BJ (cell line): ENCODE data around the gene ATCAY. TPM values are rescaled to one million over a fixed set of nuclear protein-coding genes. Genes with fewer than 3 reads are reported as not detected.

Source experiments
- CTCF ChIA-PET: fragments of 350-600 bp; formaldehyde crosslinking; extraction: SDS; loops from one replicate; lab custom pipeline; 2021; ENCODE audit warnings: antibody characterized with exemption, inconsistent platforms; lab: Yijun Ruan, JAX
- POLR2A ChIA-PET: fragments of 300-600 bp; sonication (Branson Sonifier 250); formaldehyde crosslinking; extraction: SDS; loops from one replicate; lab custom pipeline; 2021; ENCODE audit warnings: antibody characterized with exemption; lab: Charles Lee
- DNase-seq: peaks from one replicate; pipeline ENCODE4 v3.0.0-alpha.2; 2011; ENCODE audit warnings: low read depth
- H3K27me3 ChIP-seq: 2 replicates; pipeline ENCODE4 v1.6.0; 2011; ENCODE audit warnings: low read length; ENCODE audit not compliant: control insufficient read depth, insufficient read depth
- H3K36me3 ChIP-seq: 2 replicates; pipeline ENCODE4 v1.5.1; 2011; ENCODE audit warnings: low read length; ENCODE audit not compliant: control insufficient read depth, insufficient read depth
- H3K4me3 ChIP-seq: 2 replicates; pipeline ENCODE4 v1.5.1; 2011; ENCODE audit warnings: low read depth, mild to moderate bottlenecking, control low read depth, low read length
- polyA plus RNA-seq: library from polyadenylated mRNA; depleted of rRNA; stranded (reverse); fragments of >200 nt; gene quantifications from 2 replicates; pipeline ENCODE4 v1.2.3, GENCODE V29; 2011
- TF ChIP-seq, protein P1 (sequence below): IDR thresholded peaks from 2 replicates; pipeline ENCODE4 v1.5.1; 2011; ENCODE audit warnings: low read depth, mild to moderate bottlenecking, control low read depth, inconsistent platforms, low read length, moderate library complexity; ENCODE audit not compliant: insufficient read depth

Gene ATCAY
- polyA plus RNA-seq, 1 experiment: not detected

DNA sequence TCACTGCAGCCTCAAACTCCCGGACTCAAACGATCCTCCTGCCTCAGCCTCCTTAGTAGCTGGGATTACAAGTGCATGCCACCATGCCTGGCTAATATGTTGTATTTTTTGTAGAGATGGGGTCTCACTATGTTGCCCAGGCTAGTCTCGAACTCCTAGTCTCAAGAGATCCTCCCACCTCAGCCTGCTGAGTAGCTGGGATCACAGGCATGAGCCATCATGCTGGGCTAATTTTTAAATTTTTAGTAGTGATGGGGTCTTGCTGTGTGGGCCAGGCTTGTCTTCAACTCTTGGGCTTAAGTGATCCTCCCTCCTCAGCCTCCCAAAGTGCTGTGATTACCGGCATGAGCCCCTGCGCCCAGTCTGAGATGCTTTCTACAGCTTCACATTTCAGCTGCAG, 15.3 kb downstream of the ATCAY start:
- TF ChIP-seq, protein P1, sequence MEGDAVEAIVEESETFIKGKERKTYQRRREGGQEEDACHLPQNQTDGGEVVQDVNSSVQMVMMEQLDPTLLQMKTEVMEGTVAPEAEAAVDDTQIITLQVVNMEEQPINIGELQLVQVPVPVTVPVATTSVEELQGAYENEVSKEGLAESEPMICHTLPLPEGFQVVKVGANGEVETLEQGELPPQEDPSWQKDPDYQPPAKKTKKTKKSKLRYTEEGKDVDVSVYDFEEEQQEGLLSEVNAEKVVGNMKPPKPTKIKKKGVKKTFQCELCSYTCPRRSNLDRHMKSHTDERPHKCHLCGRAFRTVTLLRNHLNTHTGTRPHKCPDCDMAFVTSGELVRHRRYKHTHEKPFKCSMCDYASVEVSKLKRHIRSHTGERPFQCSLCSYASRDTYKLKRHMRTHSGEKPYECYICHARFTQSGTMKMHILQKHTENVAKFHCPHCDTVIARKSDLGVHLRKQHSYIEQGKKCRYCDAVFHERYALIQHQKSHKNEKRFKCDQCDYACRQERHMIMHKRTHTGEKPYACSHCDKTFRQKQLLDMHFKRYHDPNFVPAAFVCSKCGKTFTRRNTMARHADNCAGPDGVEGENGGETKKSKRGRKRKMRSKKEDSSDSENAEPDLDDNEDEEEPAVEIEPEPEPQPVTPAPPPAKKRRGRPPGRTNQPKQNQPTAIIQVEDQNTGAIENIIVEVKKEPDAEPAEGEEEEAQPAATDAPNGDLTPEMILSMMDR: no peak
- Histone ChIP-seq H3K36me3 (no peaks in the 10 kb centered on the region), H3K4me3 (no peak overlapping the region), H3K27me3 (no peaks in the 10 kb centered on the region)
- POLR2A ChIA-PET: no interaction called here
- DNase-seq: no peak
- CTCF ChIA-PET: no interaction called here

DNA sequence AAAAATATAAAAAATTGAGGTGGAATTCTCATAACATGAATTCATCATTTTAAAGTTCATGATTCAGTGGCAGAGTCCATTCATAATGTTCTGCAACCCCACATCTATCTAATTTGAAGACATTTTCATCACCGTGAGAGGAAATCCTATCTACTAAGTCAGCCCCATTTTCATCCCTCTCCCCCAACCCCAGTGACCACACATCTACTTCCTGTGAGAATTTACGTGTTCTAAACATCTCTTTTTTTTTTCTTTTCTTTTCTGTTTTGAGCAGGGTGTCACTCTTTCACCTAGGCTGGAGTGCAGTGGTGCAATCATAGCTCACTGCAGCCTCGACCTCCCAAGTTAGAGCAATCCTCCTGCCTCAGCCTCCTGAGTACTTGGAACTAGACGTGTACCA, 17.5 kb downstream of the ATCAY start:
- H3K36me3 ChIP-seq: no peaks in the 10 kb centered on the region
- H3K27me3 ChIP-seq: no peaks in the 10 kb centered on the region
- ChIA-PET CTCF (no interaction called here), POLR2A (no interaction called here)
- H3K4me3 ChIP-seq: no peak overlapping the region
- TF ChIP-seq, protein P1: no peak
- DNase-seq: no peak

DNA sequence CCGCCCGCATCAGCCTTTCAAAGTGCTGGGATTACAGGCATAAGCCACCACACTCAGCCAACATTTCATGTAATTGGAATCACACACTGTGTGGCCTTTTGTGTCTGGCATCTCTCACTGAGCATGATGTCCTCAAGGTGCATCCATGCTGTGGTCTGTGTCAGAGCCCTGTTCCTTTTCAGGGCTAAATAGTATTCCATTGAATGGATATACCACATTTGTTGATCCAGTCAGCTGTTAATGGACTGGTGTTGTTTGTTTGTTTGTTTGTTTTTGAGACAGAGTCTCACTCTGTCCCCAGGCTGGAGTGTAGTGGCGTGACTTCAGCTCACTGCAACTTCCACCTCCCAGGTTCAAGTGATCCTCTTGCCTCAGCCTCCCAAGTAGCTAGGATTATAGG, 17.9 kb downstream of the ATCAY start:
- Histone ChIP-seq H3K36me3 (no peaks in the 10 kb centered on the region), H3K27me3 (no peaks in the 10 kb centered on the region), H3K4me3 (no peak overlapping the region)
- DNase-seq: no peak
- TF ChIP-seq, protein P1: no peak
- ChIA-PET CTCF (interaction anchor here (0.6 to 1.2 kb wide), 2 partner anchors 12 to 76 kb away, joined by 3 read pairs; no protein-coding TSS in a partner anchor), POLR2A (no interaction called here)

DNA sequence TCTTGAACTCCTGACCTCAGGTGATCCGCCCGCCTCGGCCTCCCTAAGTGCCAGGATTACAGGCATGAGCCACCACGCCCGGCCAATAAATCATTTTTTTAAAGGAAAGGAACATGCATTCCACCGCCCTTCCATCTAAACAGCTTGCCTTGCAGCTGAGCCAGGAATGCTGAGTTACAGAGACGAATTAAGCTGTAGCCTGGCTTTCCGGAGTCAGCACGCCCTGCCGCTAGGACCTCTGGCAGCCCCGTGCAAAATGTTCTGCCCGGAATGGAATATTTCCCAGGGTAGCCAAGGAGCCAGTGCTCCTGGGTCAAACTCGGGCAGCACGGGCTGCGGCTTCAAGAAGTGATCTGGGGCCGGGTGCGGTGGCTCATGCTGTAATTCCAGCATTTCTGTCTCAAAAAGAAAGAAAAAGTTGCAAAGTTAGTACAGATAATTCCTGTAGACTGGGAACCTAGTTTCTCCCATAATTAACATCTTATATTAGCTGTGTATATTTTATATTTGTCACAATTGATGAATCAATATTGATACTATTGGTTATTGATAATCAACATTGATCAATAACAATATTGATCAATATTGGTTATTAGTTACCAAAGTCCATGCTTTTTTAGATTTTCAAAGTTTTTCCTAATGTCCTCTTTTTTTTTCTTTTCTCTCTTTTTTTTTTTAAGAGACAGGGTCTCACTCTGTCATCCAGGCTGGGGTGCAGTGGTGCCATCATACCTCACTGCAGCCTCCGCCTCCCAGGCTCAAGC, 19.2 kb downstream of the ATCAY start:
- DNase-seq: no peak
- CTCF ChIA-PET: interaction anchor here (1.2 kb wide), 1 partner anchor 77 kb away, joined by 3 read pairs; no protein-coding TSS in a partner anchor
- POLR2A ChIA-PET: no interaction called here
- Histone ChIP-seq H3K27me3 (no peaks in the 10 kb centered on the region), H3K4me3 (no peak overlapping the region), H3K36me3 (no peaks in the 10 kb centered on the region)
- TF ChIP-seq, protein P1: no peak

DNA sequence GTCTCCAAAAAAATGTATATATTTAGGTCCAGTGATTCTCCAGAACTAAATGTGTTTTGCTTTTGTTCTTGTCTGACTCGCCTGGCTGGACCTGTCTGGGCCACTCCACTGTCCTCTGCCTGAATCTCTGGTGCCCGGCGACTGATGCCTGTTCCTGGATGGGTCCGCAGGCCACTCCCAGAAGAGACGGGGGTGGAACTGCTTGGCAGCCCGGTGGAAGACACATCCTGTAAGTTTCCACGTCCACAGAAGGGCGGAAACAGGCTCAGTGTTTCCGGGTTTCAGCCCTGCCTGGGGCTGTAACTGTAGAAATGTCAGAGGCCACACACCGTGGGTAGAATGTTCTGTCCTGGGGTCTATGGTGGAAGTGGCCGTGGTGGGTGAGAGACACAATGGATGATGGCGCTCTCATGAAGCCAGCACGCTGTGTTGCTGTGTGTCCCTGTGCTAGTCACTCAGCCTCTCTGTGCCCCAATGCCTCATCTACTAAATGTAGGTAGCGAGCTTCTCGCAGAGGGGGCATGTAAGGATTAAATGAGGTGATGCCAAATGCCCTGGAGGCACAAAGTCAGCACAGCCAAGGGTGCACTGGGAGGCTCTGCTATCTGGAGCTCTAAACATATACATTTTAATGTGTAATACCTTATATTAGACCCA, 22.0 kb downstream of the ATCAY start:
- TF ChIP-seq, protein P1: no peak
- ChIA-PET POLR2A (no interaction called here), CTCF (no interaction called here)
- no peaks in the 10 kb centered on the region for H3K36me3 ChIP-seq
- no peaks in the 10 kb centered on the region for H3K27me3 ChIP-seq
- DNase-seq: no peak
- no peak overlapping the region for H3K4me3 ChIP-seq
